Glutamatergic neuron (in vitro differentiated cells): ENCODE measurements around the gene ALDH16A1. TPM values are rescaled to one million over a fixed set of nuclear protein-coding genes. Genes with fewer than 3 reads are reported as not detected.

Experiments used
- DNase-seq: peaks from one replicate; pipeline ENCODE4 v3.0.0; 2022
- H3K27ac Mint-ChIP-seq: one replicate; pipeline ENCODE4 v1.8.0; 2020; ENCODE audit warnings: mild to moderate bottlenecking, mixed read lengths, inconsistent platforms; ENCODE audit not compliant: unreplicated experiment
- H3K27me3 Mint-ChIP-seq: one replicate; pipeline ENCODE4 v1.8.0; 2020; ENCODE audit warnings: mild to moderate bottlenecking, moderate library complexity, mixed read lengths, inconsistent platforms; ENCODE audit not compliant: unreplicated experiment
- H3K36me3 Mint-ChIP-seq: one replicate; pipeline ENCODE4 v1.8.0; 2020; ENCODE audit warnings: mild to moderate bottlenecking, mixed read lengths, inconsistent platforms; ENCODE audit not compliant: unreplicated experiment
- H3K4me1 Mint-ChIP-seq: one replicate; pipeline ENCODE4 v1.8.0; 2020; ENCODE audit warnings: mild to moderate bottlenecking, low read depth, mixed read lengths, inconsistent platforms; ENCODE audit not compliant: unreplicated experiment
- H3K4me3 Mint-ChIP-seq: one replicate; pipeline ENCODE4 v1.8.0; 2020; ENCODE audit warnings: mild to moderate bottlenecking, mixed read lengths, inconsistent platforms; ENCODE audit not compliant: unreplicated experiment
- H3K9me3 Mint-ChIP-seq: one replicate; pipeline ENCODE4 v1.8.0; 2020; ENCODE audit warnings: mild to moderate bottlenecking, moderate library complexity, mixed read lengths, inconsistent platforms; ENCODE audit not compliant: unreplicated experiment
- total RNA-seq: library from RNA; stranded (reverse); fragmentation: NEBNext Ultra II Directional; extraction: Animal tissue kit (Norgen Biotek cat#: 25700); gene quantifications from one replicate; pipeline ENCODE4 v1.2.1, GENCODE V29; 2021; ENCODE audit not compliant: unreplicated experiment
- TF ChIP-seq, protein P1 (sequence below): fragments of 200-600 bp; sonication (generic); IDR thresholded peaks from one replicate; pipeline ENCODE4 v1.5.0; 2021; ENCODE audit not compliant: partially characterized antibody, unreplicated experiment

ALDH16A1 gene
- total RNA-seq, 1 donor from 2014 or later, result 28.6 TPM

GRCh38 chr19:49431330-49431749 is 21.7 kb upstream of the ALDH16A1 start:
- TF ChIP-seq, protein P1, sequence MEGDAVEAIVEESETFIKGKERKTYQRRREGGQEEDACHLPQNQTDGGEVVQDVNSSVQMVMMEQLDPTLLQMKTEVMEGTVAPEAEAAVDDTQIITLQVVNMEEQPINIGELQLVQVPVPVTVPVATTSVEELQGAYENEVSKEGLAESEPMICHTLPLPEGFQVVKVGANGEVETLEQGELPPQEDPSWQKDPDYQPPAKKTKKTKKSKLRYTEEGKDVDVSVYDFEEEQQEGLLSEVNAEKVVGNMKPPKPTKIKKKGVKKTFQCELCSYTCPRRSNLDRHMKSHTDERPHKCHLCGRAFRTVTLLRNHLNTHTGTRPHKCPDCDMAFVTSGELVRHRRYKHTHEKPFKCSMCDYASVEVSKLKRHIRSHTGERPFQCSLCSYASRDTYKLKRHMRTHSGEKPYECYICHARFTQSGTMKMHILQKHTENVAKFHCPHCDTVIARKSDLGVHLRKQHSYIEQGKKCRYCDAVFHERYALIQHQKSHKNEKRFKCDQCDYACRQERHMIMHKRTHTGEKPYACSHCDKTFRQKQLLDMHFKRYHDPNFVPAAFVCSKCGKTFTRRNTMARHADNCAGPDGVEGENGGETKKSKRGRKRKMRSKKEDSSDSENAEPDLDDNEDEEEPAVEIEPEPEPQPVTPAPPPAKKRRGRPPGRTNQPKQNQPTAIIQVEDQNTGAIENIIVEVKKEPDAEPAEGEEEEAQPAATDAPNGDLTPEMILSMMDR, result no peak
- Mint-ChIP-seq H3K27ac (no peak overlapping the region), H3K27me3 (peaks cover 33% of the 10 kb centered on the region), H3K4me1 (peaks cover 29% of the 10 kb centered on the region), H3K36me3 (peaks cover 20% of the 10 kb centered on the region), H3K9me3 (peaks cover 21% of the 10 kb centered on the region), H3K4me3 (no peak overlapping the region)
- no peak for DNase-seq

GRCh38 chr19:49432141-49433073 is 20.6 kb upstream of the ALDH16A1 start:
- peaks cover 31% of the 10 kb centered on the region for H3K27me3 Mint-ChIP-seq
- H3K4me3 Mint-ChIP-seq, result peak overlapping the region; percentile 20
- H3K36me3 Mint-ChIP-seq, result peaks cover 20% of the 10 kb centered on the region
- TF ChIP-seq, protein P1, result no peak
- peaks cover 28% of the 10 kb centered on the region for H3K4me1 Mint-ChIP-seq
- no peak overlapping the region for H3K27ac Mint-ChIP-seq
- DNase-seq, result no peak
- H3K9me3 Mint-ChIP-seq, result peaks cover 18% of the 10 kb centered on the region

GRCh38 chr19:49433240-49433901 is 19.7 kb upstream of the ALDH16A1 start:
- Mint-ChIP-seq H3K4me1 (peaks cover 31% of the 10 kb centered on the region), H3K27me3 (peaks cover 30% of the 10 kb centered on the region), H3K36me3 (peaks cover 20% of the 10 kb centered on the region), H3K27ac (peak overlapping the region; percentile 59), H3K9me3 (peaks cover 13% of the 10 kb centered on the region), H3K4me3 (peak overlapping the region; percentile 25)
- DNase-seq, result no peak
- TF ChIP-seq, protein P1, result no peak

DNA sequence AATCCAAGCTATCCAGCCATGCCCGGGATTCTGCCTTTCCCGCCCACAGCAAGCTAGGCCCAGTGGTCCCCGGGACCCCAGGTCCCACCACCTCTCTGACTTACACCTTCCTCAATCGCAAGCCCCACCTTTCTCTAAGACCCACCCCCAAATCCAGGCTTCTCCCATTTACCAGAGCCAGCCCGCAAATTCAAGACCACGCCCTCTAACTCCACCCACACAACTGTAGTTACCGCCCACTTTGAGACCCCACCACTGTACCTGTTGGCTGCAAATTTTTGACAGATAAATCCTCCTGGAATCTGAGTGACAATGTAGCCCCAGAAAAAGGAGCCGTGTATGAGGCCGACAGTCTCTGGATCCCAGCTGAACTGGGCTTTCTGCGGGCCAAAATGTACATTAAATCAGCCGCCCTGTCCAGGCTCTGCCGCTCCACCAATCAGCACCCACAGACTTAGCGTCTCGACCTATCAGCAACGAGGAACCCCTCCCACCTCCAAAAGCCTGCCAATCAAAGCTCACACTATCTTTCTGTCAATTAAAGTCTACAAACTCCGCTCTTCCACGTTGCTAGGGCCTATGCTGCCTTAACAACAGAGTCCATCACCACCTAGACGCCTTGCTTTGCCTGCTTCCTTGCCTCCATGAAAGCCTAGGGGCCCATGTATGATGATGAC is 18.0 kb upstream of the ALDH16A1 start:
- Mint-ChIP-seq H3K27ac (peak overlapping the region; percentile 60), H3K4me1 (peaks cover 33% of the 10 kb centered on the region), H3K9me3 (peaks cover 15% of the 10 kb centered on the region), H3K27me3 (peaks cover 22% of the 10 kb centered on the region), H3K36me3 (peaks cover 14% of the 10 kb centered on the region), H3K4me3 (peak overlapping the region; percentile 98)
- TF ChIP-seq, protein P1, result no peak
- no peak for DNase-seq
